ENCODE data around the gene YPEL3. TPM values are rescaled to one million over a fixed set of nuclear protein-coding genes. Genes with fewer than 3 reads are reported as not detected.

The YPEL3 gene
- total and polyA plus RNA-seq, 2 of the 8 experiments (the other 6 are each of a cell fraction or from before 2014, with no cell fraction given), result 40.3 to 53.3 TPM

DNA sequence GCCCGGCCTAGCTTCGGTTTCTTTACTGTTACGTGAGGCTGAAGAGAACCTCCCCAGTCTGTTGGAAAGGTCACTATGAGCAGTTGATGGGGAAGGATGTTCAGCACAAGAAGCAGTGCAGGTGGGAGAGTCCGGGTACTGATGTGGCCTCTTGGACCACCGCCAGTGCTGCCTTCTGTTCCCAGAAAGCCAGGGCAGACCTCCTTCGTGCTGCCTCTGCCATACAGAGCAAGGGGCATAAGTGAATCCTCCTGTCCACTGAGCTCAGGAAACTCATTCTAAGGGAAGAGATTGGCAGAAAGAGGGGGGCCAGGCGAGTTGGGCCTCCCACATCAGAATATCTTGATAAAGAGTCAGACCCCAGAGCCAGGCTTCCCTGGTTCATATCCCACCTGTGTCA, 16.5 kb downstream of the YPEL3 start:
- H3K14ac ChIP-seq (ENCODE audit: insufficient read length), result no peak overlapping the region
- H2AFZ ChIP-seq (ENCODE audit: low read length), result no peak overlapping the region
- no peak overlapping the region for H4K91ac ChIP-seq (replicated peaks; ENCODE audit: insufficient read length, low read length)
- no peaks in the 10 kb centered on the region for H3K9me3 ChIP-seq (ENCODE audit: insufficient read depth in 2 of 2, low read depth in 1 of 2, low read length in 1 of 2)
- no peak overlapping the region for H3K27ac ChIP-seq (ENCODE audit: low read depth, low read length)
- H3K4me3 ChIP-seq (ENCODE audit: extremely low read depth in 1 of 4, insufficient read depth in 2 of 4, low read depth in 3 of 4, low read length in 4 of 4), result no peak overlapping the region
- peaks cover 7% of the 10 kb centered on the region; the same call in 1 of the 2 replicates for H3K23me2 ChIP-seq (ENCODE audit: low read depth, low read length)
- no peak overlapping the region for H3K18ac ChIP-seq (ENCODE audit: extremely low read depth, low read length)
- no peak overlapping the region for H2BK20ac ChIP-seq (ENCODE audit: low read length)
- H2AK5ac ChIP-seq (ENCODE audit: low read depth, low read length), result no peak overlapping the region
- H2BK15ac ChIP-seq (ENCODE audit: low read length), result no peak overlapping the region
- peaks cover 24 to 54% (median 36%) of the 10 kb centered on the region in 4 experiments; a peak in 7 of 8 replicates for H3K36me3 ChIP-seq (ENCODE audit: control insufficient read depth in 2 of 4, insufficient read depth in 4 of 4, low read length in 3 of 4)
- H3K4me1 ChIP-seq (replicated peaks in 1 of 4; ENCODE audit: control insufficient read depth in 3 of 4, insufficient read depth in 4 of 4, low read length in 3 of 4), result peaks cover 0 to 7% (median 1%) of the 10 kb centered on the region in 4 experiments; a peak in 2 of 7 replicates
- 94% methylated on average over 7 of the region's 7 CpGs; no CpG with 5 or more reads in 1 of the 2 experiments for WGBS, 2 experiments (ENCODE audit: extremely low coverage in 1 of 2, insufficient coverage in 1 of 2, insufficient read length in 1 of 2, insufficient replicate concordance in 2 of 2, low coverage in 1 of 2, low lambda C conversion rate in 2 of 2, missing lambda C conversion rate in 1 of 2)
- no peak overlapping the region for H3K23ac ChIP-seq (ENCODE audit: insufficient read length)
- ChIA-PET CTCF (ENCODE audit: partially characterized antibody) (interaction anchor here (0.9 to 5.9 kb wide), 4 partner anchors 11 to 50 kb away, joined by 3 to 46 read pairs (median 6); partner anchors contain the start of gene TBX6), POLR2A (ENCODE audit: partially characterized antibody) (interaction anchor here (9.9 to 21.2 kb wide), 2 partner anchors 11 kb away, joined by 151 to 353 read pairs; partner anchors contain the start of genes ALDOA, TBX6 and YPEL3)
- H2BK120ac ChIP-seq (replicated peaks; ENCODE audit: low read depth, low read length), result no peak overlapping the region
- peaks cover 19 to 33% of the 10 kb centered on the region in 2 experiments for H4K20me1 ChIP-seq (replicated peaks in 1 of 2; ENCODE audit: control insufficient read depth in 1 of 2, insufficient read depth in 2 of 2, low read length in 2 of 2)
- H3K56ac ChIP-seq (replicated peaks; ENCODE audit: insufficient read length, low read depth, low read length), result no peak overlapping the region
- no peak overlapping the region for H2BK12ac ChIP-seq (ENCODE audit: low read depth, low read length)
- H4K5ac ChIP-seq (ENCODE audit: insufficient read length, low read depth, low read length), result no peak overlapping the region
- no peak overlapping the region for H3K4ac ChIP-seq (replicated peaks; ENCODE audit: insufficient read length, low read depth, low read length)
- DNase-seq (ENCODE audit: low read depth in 1 of 2, low spot score in 2 of 2) (no peak), FAIRE-seq (no peak)
- no peak overlapping the region for H2BK5ac ChIP-seq (ENCODE audit: low read depth, low read length)
- H4K8ac ChIP-seq (ENCODE audit: extremely low read depth, insufficient read depth, low read length), result no peak overlapping the region
- no peak overlapping the region for H3K4me2 ChIP-seq (ENCODE audit: insufficient read depth in 1 of 2, low read depth in 2 of 2, low read length in 2 of 2)
- peaks cover 12% of the 10 kb centered on the region for H3K79me1 ChIP-seq (ENCODE audit: low read depth, low read length)
- peaks cover 11 to 35% of the 10 kb centered on the region in 2 experiments for H3K79me2 ChIP-seq (ENCODE audit: control insufficient read depth in 1 of 2, insufficient read depth in 2 of 2, low read length in 2 of 2)
- H3K27me3 ChIP-seq (replicated peaks in 1 of 4; ENCODE audit: control insufficient read depth in 3 of 4, extremely low read depth in 1 of 4, insufficient read depth in 3 of 4, low read length in 3 of 4), result no peaks in the 10 kb centered on the region
- no peak overlapping the region for H3K9ac ChIP-seq (replicated peaks in 1 of 4; ENCODE audit: extremely low read depth in 1 of 4, low read depth in 3 of 4, low read length in 3 of 4)
- TF ChIP-seq POLR2AphosphoS5 (IDR thresholded peaks at IDR 0.05; ENCODE audit: low read depth, low read length), result no peak
- TF ChIP-seq SP4 (IDR thresholded peaks at IDR 0.05; ENCODE audit: low read length), result no peak
- TF ChIP-seq CHD2 (IDR thresholded peaks at IDR 0.05; ENCODE audit: low read length), result no peak
- no peak for TF ChIP-seq CHD1 (IDR thresholded peaks at IDR 0.05; ENCODE audit: low read depth, low read length)
- no peak for TF ChIP-seq RXRA (IDR thresholded peaks at IDR 0.05; ENCODE audit: insufficient read depth, low read depth, low read length)
- no peak for TF ChIP-seq GTF2F1 (IDR thresholded peaks at IDR 0.05; ENCODE audit: borderline replicate concordance, low read depth, low read length)
- TF ChIP-seq TBP (IDR thresholded peaks at IDR 0.05; ENCODE audit: low read depth, low read length), result no peak
- no peak for TF ChIP-seq RFX5 (IDR thresholded peaks at IDR 0.05; ENCODE audit: borderline replicate concordance, low read depth, low read length)
- TF ChIP-seq SIN3A (conservative IDR thresholded peaks at IDR 0.05 in 1 of 2, IDR thresholded peaks at IDR 0.05 in 1 of 2; ENCODE audit: low read depth in 1 of 2, low read length in 2 of 2), result no peak
- TF ChIP-seq, protein P1, sequence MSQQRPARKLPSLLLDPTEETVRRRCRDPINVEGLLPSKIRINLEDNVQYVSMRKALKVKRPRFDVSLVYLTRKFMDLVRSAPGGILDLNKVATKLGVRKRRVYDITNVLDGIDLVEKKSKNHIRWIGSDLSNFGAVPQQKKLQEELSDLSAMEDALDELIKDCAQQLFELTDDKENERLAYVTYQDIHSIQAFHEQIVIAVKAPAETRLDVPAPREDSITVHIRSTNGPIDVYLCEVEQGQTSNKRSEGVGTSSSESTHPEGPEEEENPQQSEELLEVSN (IDR thresholded peaks at IDR 0.05), result no peak
- TF ChIP-seq, protein P2, sequence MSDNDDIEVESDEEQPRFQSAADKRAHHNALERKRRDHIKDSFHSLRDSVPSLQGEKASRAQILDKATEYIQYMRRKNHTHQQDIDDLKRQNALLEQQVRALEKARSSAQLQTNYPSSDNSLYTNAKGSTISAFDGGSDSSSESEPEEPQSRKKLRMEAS (IDR thresholded peaks at IDR 0.05), result no peak
- TF ChIP-seq TCF12 (IDR thresholded peaks at IDR 0.05; ENCODE audit: low read depth, low read length), result no peak
- TF ChIP-seq GABPA (IDR thresholded peaks at IDR 0.05; ENCODE audit: borderline replicate concordance, insufficient read depth, low read length), result no peak
- TF ChIP-seq SUZ12 (IDR thresholded peaks at IDR 0.05; ENCODE audit: low read length), result no peak
